ENCODE data around the gene SART3. TPM values are rescaled to one million over a fixed set of nuclear protein-coding genes. Genes with fewer than 3 reads are reported as not detected.

SART3 gene
- total RNA-seq, 4 donors from 2014 or later = 28.7 to 71.8 (median 53.2) TPM

DNA sequence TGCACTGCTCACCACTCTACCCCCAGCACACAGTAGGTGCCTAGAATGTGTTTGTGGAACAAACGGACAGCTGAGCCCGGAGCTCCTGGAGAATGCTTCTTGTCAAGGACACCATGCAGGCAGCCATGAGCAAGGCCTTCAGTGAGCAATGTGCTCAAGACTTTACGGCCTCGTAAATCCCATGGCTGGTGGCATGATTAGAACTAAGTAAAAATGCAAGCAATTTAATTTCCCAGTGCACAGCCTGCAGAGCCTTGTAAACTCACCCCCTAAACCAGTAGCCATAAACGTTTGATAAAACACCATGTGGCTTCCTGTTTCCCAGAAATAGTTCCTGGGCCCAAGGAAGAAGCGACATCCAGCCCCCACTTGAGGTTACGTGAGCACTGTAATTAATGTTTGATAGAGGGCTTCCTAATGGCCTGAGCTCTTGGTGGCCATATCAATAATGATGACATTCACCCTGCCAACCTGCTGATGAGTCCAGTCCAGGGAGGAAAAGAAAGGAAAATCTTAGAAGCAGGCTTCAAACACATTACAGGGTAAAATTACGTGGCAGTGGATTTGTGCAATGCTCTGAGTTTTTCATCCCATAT, 82.3 kb downstream of the SART3 start:
- 66 to 79% methylated on average over 7 to 8 of the region's 8 CpGs for WGBS, 2 donors (ENCODE audit: low coverage in 1 of 2)
- ATAC-seq = no peak
- TF ChIP-seq POLR2AphosphoS5 (IDR thresholded peaks at IDR 0.05) (no peak), POLR2A (IDR thresholded peaks at IDR 0.05) (no peak), EP300 (IDR thresholded peaks at IDR 0.05) (no peak)
- TF ChIP-seq, protein P1, sequence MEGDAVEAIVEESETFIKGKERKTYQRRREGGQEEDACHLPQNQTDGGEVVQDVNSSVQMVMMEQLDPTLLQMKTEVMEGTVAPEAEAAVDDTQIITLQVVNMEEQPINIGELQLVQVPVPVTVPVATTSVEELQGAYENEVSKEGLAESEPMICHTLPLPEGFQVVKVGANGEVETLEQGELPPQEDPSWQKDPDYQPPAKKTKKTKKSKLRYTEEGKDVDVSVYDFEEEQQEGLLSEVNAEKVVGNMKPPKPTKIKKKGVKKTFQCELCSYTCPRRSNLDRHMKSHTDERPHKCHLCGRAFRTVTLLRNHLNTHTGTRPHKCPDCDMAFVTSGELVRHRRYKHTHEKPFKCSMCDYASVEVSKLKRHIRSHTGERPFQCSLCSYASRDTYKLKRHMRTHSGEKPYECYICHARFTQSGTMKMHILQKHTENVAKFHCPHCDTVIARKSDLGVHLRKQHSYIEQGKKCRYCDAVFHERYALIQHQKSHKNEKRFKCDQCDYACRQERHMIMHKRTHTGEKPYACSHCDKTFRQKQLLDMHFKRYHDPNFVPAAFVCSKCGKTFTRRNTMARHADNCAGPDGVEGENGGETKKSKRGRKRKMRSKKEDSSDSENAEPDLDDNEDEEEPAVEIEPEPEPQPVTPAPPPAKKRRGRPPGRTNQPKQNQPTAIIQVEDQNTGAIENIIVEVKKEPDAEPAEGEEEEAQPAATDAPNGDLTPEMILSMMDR (IDR thresholded peaks at IDR 0.05) = no peak

GRCh38 chr12:108477881-108478259, 83.1 kb downstream of the SART3 start:
- 82 to 85% methylated on average over 4 to 6 of the region's 6 CpGs for WGBS, 2 donors (ENCODE audit: low coverage in 1 of 2)

More for the DNA sequence above, 82.3 kb downstream of the SART3 start:
- Histone ChIP-seq H3K4me1 (no peaks in the 10 kb centered on the region), H3K4me3 (no peak overlapping the region), H3K27ac (no peak overlapping the region), H3K27me3 (peaks cover 36% of the 10 kb centered on the region), H3K9me3 (no peaks in the 10 kb centered on the region), H3K36me3 (no peaks in the 10 kb centered on the region)

DNA sequence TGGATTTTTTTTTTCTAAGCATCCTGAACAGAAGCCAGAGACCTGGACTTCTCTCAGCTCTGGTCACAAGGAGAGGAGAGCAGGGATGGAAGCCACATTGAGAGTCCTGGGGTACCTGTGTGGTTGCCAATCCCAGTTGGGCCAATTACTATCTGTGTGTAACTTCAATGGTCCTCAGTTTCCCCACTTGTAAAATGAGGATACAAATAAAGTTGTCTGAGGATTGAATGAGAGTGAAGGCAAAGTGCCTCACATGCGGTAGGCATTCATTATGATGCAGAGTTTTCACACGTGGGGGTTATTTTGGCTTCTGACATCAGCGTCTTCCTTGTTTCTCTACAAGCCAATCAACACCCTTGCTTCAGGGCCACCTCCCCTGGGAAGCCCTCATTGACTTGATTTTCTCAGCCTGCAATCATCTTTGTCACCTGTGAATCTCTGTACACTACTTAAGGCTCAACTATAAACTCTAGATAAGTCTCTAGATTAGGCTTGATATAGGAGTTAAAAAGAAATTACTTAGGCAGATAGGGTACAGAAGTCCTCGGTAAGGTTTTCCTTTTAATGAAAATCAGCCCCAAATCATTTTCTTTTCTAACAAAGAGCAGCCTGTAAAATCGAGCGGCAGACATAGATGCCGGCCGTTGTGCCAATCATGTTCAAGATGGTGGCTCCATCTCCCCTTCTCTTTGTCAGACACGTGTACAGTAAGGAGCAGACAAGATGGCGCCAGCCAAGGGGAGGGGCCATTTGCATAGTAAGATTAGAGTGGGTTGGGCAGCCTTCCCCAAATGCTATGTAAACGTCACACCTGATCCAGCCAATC, 83.7 kb downstream of the SART3 start:
- H3K4me1 ChIP-seq = no peaks in the 10 kb centered on the region
- peaks cover 28% of the 10 kb centered on the region for H3K27me3 ChIP-seq
- TF ChIP-seq EP300 (IDR thresholded peaks at IDR 0.05) (no peak), POLR2AphosphoS5 (IDR thresholded peaks at IDR 0.05) (no peak), POLR2A (IDR thresholded peaks at IDR 0.05) (no peak)
- TF ChIP-seq, protein P1 (IDR thresholded peaks at IDR 0.05) = no peak
- H3K27ac ChIP-seq = no peak overlapping the region
- H3K4me3 ChIP-seq = no peak overlapping the region
- no peaks in the 10 kb centered on the region for H3K9me3 ChIP-seq
- WGBS, 2 donors (ENCODE audit: low coverage in 1 of 2) = 63 to 73% methylated on average over 2 to 8 of the region's 11 CpGs
- H3K36me3 ChIP-seq = no peaks in the 10 kb centered on the region
- ATAC-seq = no peak

More at GRCh38 chr12:108477881-108478259, 83.1 kb downstream of the SART3 start:
- ATAC-seq = no peak
- no peaks in the 10 kb centered on the region for H3K36me3 ChIP-seq
- H3K27me3 ChIP-seq = peaks cover 29% of the 10 kb centered on the region
- H3K27ac ChIP-seq = no peak overlapping the region
- no peaks in the 10 kb centered on the region for H3K4me1 ChIP-seq
- H3K9me3 ChIP-seq = no peaks in the 10 kb centered on the region
- no peak overlapping the region for H3K4me3 ChIP-seq
- TF ChIP-seq, protein P1 (IDR thresholded peaks at IDR 0.05) = no peak
- TF ChIP-seq POLR2A (IDR thresholded peaks at IDR 0.05) (no peak), POLR2AphosphoS5 (IDR thresholded peaks at IDR 0.05) (no peak), EP300 (IDR thresholded peaks at IDR 0.05) (no peak)

- no peak for ATAC-seq
- TF ChIP-seq, protein P1 (IDR thresholded peaks at IDR 0.05) = no peak
- TF ChIP-seq POLR2A (IDR thresholded peaks at IDR 0.05) = no peak
- TF ChIP-seq POLR2AphosphoS5 (IDR thresholded peaks at IDR 0.05) = no peak
- TF ChIP-seq EP300 (IDR thresholded peaks at IDR 0.05) = no peak
- H3K27ac ChIP-seq = no peak overlapping the region
- H3K27me3 ChIP-seq = peaks cover 20% of the 10 kb centered on the region
- H3K4me1 ChIP-seq = no peaks in the 10 kb centered on the region
- no peaks in the 10 kb centered on the region for H3K36me3 ChIP-seq
- no peak overlapping the region for H3K4me3 ChIP-seq
- H3K9me3 ChIP-seq = no peaks in the 10 kb centered on the region
- 55 to 80% methylated on average over 1 of the region's 2 CpGs for WGBS, 2 donors (ENCODE audit: low coverage in 1 of 2)
Measured at GRCh38 chr12:108475396-108475795, 85.6 kb downstream of the SART3 start.

Measured in gastroesophageal sphincter (tissue), 4 donors.